Ureter (tissue), 1 donor: ENCODE results near the gene CDY2B. TPM values are rescaled to one million over a fixed set of nuclear protein-coding genes. Genes with fewer than 3 reads are reported as not detected.
"Not testable (repeated sequence)": the region's sequence is repeated elsewhere in the genome, so short reads cannot be mapped to it uniquely, and the experiment has no call there.

ENCODE experiments used
- DNase-seq: peaks from one replicate; pipeline ENCODE4 v3.0.0-alpha.2; 2020; ENCODE audit warnings: low spot score
- total RNA-seq: library from RNA; stranded (reverse); gene quantifications from one replicate; pipeline ENCODE4 v1.2.4, GENCODE V29; 2023
- donor health status: DM: yes; HTN: yes; CAD: no.

The CDY2B gene
- not detected for total RNA-seq

- not testable (repeated sequence) for DNase-seq
Observed at GRCh38 chrY:17880120-17880519, at the start of gene CDY2B. Gene CDY2B (minus strand): TSS chrY:17880220. CDS start chrY:17879892, 328 bp downstream.

GRCh38 chrY:17908009-17908408 lies 28.0 kb upstream of the CDY2B start:
- not testable (repeated sequence) for DNase-seq

- DNase-seq = not testable (repeated sequence)
Observed at GRCh38 chrY:17907351-17907750, 27.3 kb upstream of the CDY2B start.

GRCh38 chrY:17881697-17882096 lies 1.7 kb upstream of the CDY2B start:
- not testable (repeated sequence) for DNase-seq

- not testable (repeated sequence) for DNase-seq
Observed at GRCh38 chrY:17876767-17877166, 3.3 kb downstream of the CDY2B start.

GRCh38 chrY:17875401-17875800 lies 4.6 kb downstream of the CDY2B start:
- DNase-seq = not testable (repeated sequence)

- DNase-seq = not testable (repeated sequence)
Observed at GRCh38 chrY:17871194-17871903, 8.7 kb downstream of the CDY2B start.

- DNase-seq = not testable (repeated sequence)
Observed at GRCh38 chrY:17870737-17871136, 9.3 kb downstream of the CDY2B start.

GRCh38 chrY:17867850-17868249 lies 12.2 kb downstream of the CDY2B start:
- DNase-seq = not testable (repeated sequence)

GRCh38 chrY:17860634-17861033 lies 19.4 kb downstream of the CDY2B start:
- not testable (repeated sequence) for DNase-seq

GRCh38 chrY:17856963-17857848 lies 22.8 kb downstream of the CDY2B start:
- DNase-seq = not testable (repeated sequence)

- DNase-seq = not testable (repeated sequence)
Observed at GRCh38 chrY:17856508-17856907, 23.5 kb downstream of the CDY2B start.

GRCh38 chrY:17849131-17849530 lies 30.9 kb downstream of the CDY2B start:
- DNase-seq = not testable (repeated sequence)

- DNase-seq = not testable (repeated sequence)
Observed at GRCh38 chrY:17832149-17832548, 47.9 kb downstream of the CDY2B start.

Other genes with a start within 250 kb of the CDY2B start
- not detected for gene CDY2A, start 145.6 kb upstream of the CDY2B start, total RNA-seq